Sigmoid colon (tissue), 7 donors: ENCODE data around the gene MYRF. TPM values are rescaled to one million over a fixed set of nuclear protein-coding genes. Genes with fewer than 3 reads are reported as not detected.

ENCODE experiments used
- DNase-seq: peaks from one replicate; pipeline ENCODE4 v3.0.0-alpha.2; 2019
- H3K27ac ChIP-seq, 4 donors: fragments of 200-600 bp; sonication (generic); one replicate each; pipeline ENCODE4 v1.5.1; 2016 to 2019; ENCODE audit warnings: mild to moderate bottlenecking in 1 of 4
- H3K27me3 ChIP-seq, 3 donors: fragments of 200-600 bp; sonication (generic); one replicate each; pipeline ENCODE4 v1.5.1; 2019; ENCODE audit warnings: mild to moderate bottlenecking in 1 of 3
- H3K36me3 ChIP-seq, 4 donors: fragments of 200-600 bp; sonication (generic); one replicate each; pipeline ENCODE4 v1.5.1; 2016 to 2019
- H3K4me1 ChIP-seq, 4 donors: fragments of 200-600 bp; sonication (generic); one replicate each; pipeline ENCODE4 v1.5.1; 2017 to 2019
- H3K4me3 ChIP-seq, 4 donors: fragments of 200-600 bp; sonication (generic); one replicate each; pipeline ENCODE4 v1.5.1; 2017 to 2019; ENCODE audit warnings: mild to moderate bottlenecking in 2 of 4, moderate library complexity in 1 of 4
- H3K9me3 ChIP-seq, 4 donors: fragments of 200-600 bp in 3 of 4; sonication (generic) in 3 of 4; one replicate each; pipeline versions ENCODE4 v1.5.1 to v1.6.1; 2013 to 2019
- EP300 ChIP-seq, 4 donors: sonication (generic); formaldehyde crosslinking; IDR thresholded peaks; one replicate each; pipeline ENCODE4 v1.6.1; 2017; ENCODE audit warnings: antibody characterized with exemption in 4 of 4
- POLR2A ChIP-seq, 2 donors: fragments of 450-650 bp; IDR thresholded peaks; one replicate each; pipeline ENCODE4 v1.6.1; 2016; ENCODE audit warnings: antibody characterized with exemption in 2 of 2, mild to moderate bottlenecking in 2 of 2, moderate library complexity in 2 of 2
- POLR2AphosphoS5 ChIP-seq, 4 donors: sonication (generic); formaldehyde crosslinking; IDR thresholded peaks; one replicate each; pipeline ENCODE4 v1.6.1; 2017; ENCODE audit warnings: antibody characterized with exemption in 4 of 4
- WGBS, 2 donors: extraction: QIAGEN DNeasy Blood & Tissue Kit; methylation state at CpG; one replicate each; pipeline ENCODE4 v1.1.7; 2013; 5-methylcytosine and 5-hydroxymethylcytosine counted together
- intact Hi-C: fragments of 100-400 bp; cut with DNase I; formaldehyde crosslinking; loops from one replicate; pipeline ENCODE4 v1.15.1; 2023
- polyA plus RNA-seq, 3 donors: library from polyadenylated mRNA; stranded (reverse); fragments of 200-250 nt; gene quantifications; one replicate each; pipeline ENCODE4 v1.2.3, GENCODE V29; 2013
- total RNA-seq, 4 donors: library from RNA; depleted of rRNA; stranded (reverse); fragments of >200 nt; gene quantifications; one replicate each; pipeline ENCODE4 v1.1.0, GENCODE V29; 2016
- TF ChIP-seq, protein P1 (sequence below), 4 experiments: fragments of 450-650 bp in 3 of 4; fragments of 200-600 bp in 1 of 4; IDR thresholded peaks; one replicate each; pipeline ENCODE4 v1.5.1; 2016 to 2019; ENCODE audit warnings: antibody characterized with exemption in 4 of 4, mild to moderate bottlenecking in 3 of 4, moderate library complexity in 2 of 4
- donor health status: healthy with polysubstance abuse.
- donor health status: Bipolar disorder and iron deficiency.
- donor health status: healthy.

MYRF gene
- total and polyA plus RNA-seq, 7 donors = under 0.01 to 6.4 (median 0.66) TPM

- Histone ChIP-seq H3K36me3 (no peaks in the 10 kb centered on the region), H3K9me3 (no peaks in the 10 kb centered on the region), H3K4me3 (no peak overlapping the region), H3K27ac (no peak overlapping the region), H3K4me1 (peaks cover 0 to 19% (median 18%) of the 10 kb centered on the region in 4 donors), H3K27me3 (no peaks in the 10 kb centered on the region)
- no peak for TF ChIP-seq POLR2AphosphoS5 (IDR thresholded peaks at IDR 0.05)
- TF ChIP-seq POLR2A (IDR thresholded peaks at IDR 0.05) = no peak
- no peak for TF ChIP-seq EP300 (IDR thresholded peaks at IDR 0.05)
- TF ChIP-seq, protein P1, sequence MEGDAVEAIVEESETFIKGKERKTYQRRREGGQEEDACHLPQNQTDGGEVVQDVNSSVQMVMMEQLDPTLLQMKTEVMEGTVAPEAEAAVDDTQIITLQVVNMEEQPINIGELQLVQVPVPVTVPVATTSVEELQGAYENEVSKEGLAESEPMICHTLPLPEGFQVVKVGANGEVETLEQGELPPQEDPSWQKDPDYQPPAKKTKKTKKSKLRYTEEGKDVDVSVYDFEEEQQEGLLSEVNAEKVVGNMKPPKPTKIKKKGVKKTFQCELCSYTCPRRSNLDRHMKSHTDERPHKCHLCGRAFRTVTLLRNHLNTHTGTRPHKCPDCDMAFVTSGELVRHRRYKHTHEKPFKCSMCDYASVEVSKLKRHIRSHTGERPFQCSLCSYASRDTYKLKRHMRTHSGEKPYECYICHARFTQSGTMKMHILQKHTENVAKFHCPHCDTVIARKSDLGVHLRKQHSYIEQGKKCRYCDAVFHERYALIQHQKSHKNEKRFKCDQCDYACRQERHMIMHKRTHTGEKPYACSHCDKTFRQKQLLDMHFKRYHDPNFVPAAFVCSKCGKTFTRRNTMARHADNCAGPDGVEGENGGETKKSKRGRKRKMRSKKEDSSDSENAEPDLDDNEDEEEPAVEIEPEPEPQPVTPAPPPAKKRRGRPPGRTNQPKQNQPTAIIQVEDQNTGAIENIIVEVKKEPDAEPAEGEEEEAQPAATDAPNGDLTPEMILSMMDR (IDR thresholded peaks at IDR 0.05) = no peak
- 79 to 84% methylated on average over 6 of the region's 6 CpGs for WGBS, 2 donors
- intact Hi-C loops = no loop called here
- DNase-seq = no peak
Observed at GRCh38 chr11:61714316-61714715, 38.1 kb upstream of the MYRF start.

- WGBS, 2 donors = 94 to 97% methylated on average over 5 of the region's 5 CpGs
- TF ChIP-seq POLR2AphosphoS5 (IDR thresholded peaks at IDR 0.05) (no peak), POLR2A (IDR thresholded peaks at IDR 0.05) (no peak), EP300 (IDR thresholded peaks at IDR 0.05) (no peak)
- TF ChIP-seq, protein P1 (IDR thresholded peaks at IDR 0.05) = no peak
Observed at GRCh38 chr11:61714916-61715315, 37.5 kb upstream of the MYRF start.

DNA sequence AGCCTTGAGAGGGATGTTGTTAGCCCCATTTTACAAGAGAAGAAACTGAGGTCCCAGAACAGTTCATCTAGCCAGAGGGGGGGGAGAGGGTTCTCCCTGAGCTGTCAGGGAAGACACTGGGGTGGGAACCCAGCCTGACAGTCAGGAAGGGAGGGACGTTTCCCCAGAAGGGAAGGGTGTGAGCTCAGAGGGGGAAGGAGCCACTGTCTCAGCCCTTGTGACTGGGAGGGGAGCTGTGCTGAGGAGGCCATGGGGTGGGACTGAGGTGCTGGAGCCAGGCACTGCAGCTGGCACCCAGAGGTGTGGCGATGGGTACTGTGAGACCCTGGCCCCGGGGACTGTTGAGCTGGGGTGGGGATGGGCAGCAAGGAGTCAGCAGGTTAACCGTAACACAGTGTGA is 36.6 kb upstream of the MYRF start:
- no peak overlapping the region for H3K27ac ChIP-seq
- no peak for DNase-seq
- peaks cover 0 to 6% (median 0%) of the 10 kb centered on the region in 4 donors for H3K36me3 ChIP-seq
- peaks cover 0 to 21% (median 20%) of the 10 kb centered on the region in 4 donors for H3K4me1 ChIP-seq
- TF ChIP-seq POLR2A (IDR thresholded peaks at IDR 0.05) = no peak
- TF ChIP-seq EP300 (IDR thresholded peaks at IDR 0.05) = no peak
- TF ChIP-seq, protein P1 (IDR thresholded peaks at IDR 0.05) = no peak
- no peak for TF ChIP-seq POLR2AphosphoS5 (IDR thresholded peaks at IDR 0.05)
- WGBS, 2 donors = 53 to 67% methylated on average over 4 of the region's 4 CpGs
- no peaks in the 10 kb centered on the region for H3K27me3 ChIP-seq
- intact Hi-C loops = loop anchor here (5.0 kb wide), 1 partner anchor 34 kb away; the partner anchor contains the start of gene DAGLA
- H3K9me3 ChIP-seq = no peaks in the 10 kb centered on the region
- H3K4me3 ChIP-seq = no peak overlapping the region

More at GRCh38 chr11:61714916-61715315, 37.5 kb upstream of the MYRF start:
- no peak for DNase-seq
- Histone ChIP-seq H3K27ac (no peak overlapping the region), H3K36me3 (no peaks in the 10 kb centered on the region), H3K4me1 (peaks cover 0 to 21% (median 20%) of the 10 kb centered on the region in 4 donors), H3K4me3 (no peak overlapping the region), H3K27me3 (no peaks in the 10 kb centered on the region), H3K9me3 (no peaks in the 10 kb centered on the region)
- intact Hi-C loops = loop anchor here (5.0 kb wide), 1 partner anchor 33 kb away; the partner anchor contains the start of gene DAGLA

GRCh38 chr11:61716478-61717285 is 35.8 kb upstream of the MYRF start:
- Histone ChIP-seq H3K4me3 (no peak overlapping the region), H3K4me1 (peaks cover 0 to 21% (median 20%) of the 10 kb centered on the region in 4 donors), H3K36me3 (peaks cover 0 to 6% (median 0%) of the 10 kb centered on the region in 4 donors), H3K27me3 (no peaks in the 10 kb centered on the region), H3K27ac (no peak overlapping the region), H3K9me3 (no peaks in the 10 kb centered on the region)
- TF ChIP-seq POLR2AphosphoS5 (IDR thresholded peaks at IDR 0.05) = no peak
- TF ChIP-seq, protein P1 (IDR thresholded peaks at IDR 0.05) = no peak
- DNase-seq = no peak
- intact Hi-C loops = loop anchor here (5.0 kb wide), 1 partner anchor 34 kb away; the partner anchor contains the start of gene DAGLA
- WGBS, 2 donors = 49 to 72% methylated on average over 13 of the region's 13 CpGs
